Aorta (tissue), 5 donors: ENCODE measurements around the gene HOXC4. TPM values are rescaled to one million over a fixed set of nuclear protein-coding genes. Genes with fewer than 3 reads are reported as not detected.
A peak's percentile ranks its signal among the peaks of the same experiment; 100 is the strongest.
"Not testable (repeated sequence)": the region's sequence is repeated elsewhere in the genome, so short reads cannot be mapped to it uniquely, and the experiment has no call there.

Source experiments
- ATAC-seq: fragments of 200-7000 bp; cut with Tn5 transposase; one replicate; pipeline ENCODE4 v1.9.1; 2022; ENCODE audit warnings: moderate library complexity; ENCODE audit not compliant: low FRiP score
- DNase-seq, 2 donors: peaks; one replicate each; pipeline ENCODE4 v3.0.0-alpha.2; 2020
- H3K27ac ChIP-seq, 2 donors: one replicate each; pipeline ENCODE4 v1.5.1; 2013; ENCODE audit warnings: low read length in 2 of 2, mild to moderate bottlenecking in 2 of 2, moderate library complexity in 2 of 2, control low read depth in 1 of 2, inconsistent platforms in 1 of 2, low read depth in 1 of 2
- H3K27me3 ChIP-seq, 2 donors: one replicate each; pipeline ENCODE4 v1.6.1; 2013; ENCODE audit warnings: control low read depth in 1 of 2, low read length in 1 of 2, mild to moderate bottlenecking in 1 of 2, moderate library complexity in 1 of 2; ENCODE audit not compliant: insufficient read depth in 2 of 2, control insufficient read depth in 1 of 2
- H3K36me3 ChIP-seq, 2 donors: one replicate each; pipeline ENCODE4 v1.6.1; 2013; ENCODE audit warnings: control low read depth in 1 of 2, low read length in 1 of 2, mild to moderate bottlenecking in 1 of 2; ENCODE audit not compliant: insufficient read depth in 2 of 2, control insufficient read depth in 1 of 2
- H3K4me1 ChIP-seq, 2 donors: one replicate each; pipeline ENCODE4 v1.6.1; 2013; ENCODE audit warnings: low read length in 2 of 2, control low read depth in 1 of 2, mild to moderate bottlenecking in 1 of 2, moderate library complexity in 1 of 2; ENCODE audit not compliant: insufficient read depth in 2 of 2, control insufficient read depth in 1 of 2
- H3K4me3 ChIP-seq, 2 donors: one replicate each; pipeline ENCODE4 v1.5.1; 2013; ENCODE audit warnings: low read length in 2 of 2, control low read depth in 1 of 2, mild to moderate bottlenecking in 1 of 2
- H3K9me3 ChIP-seq: one replicate; pipeline ENCODE4 v1.6.1; 2013; ENCODE audit warnings: mild to moderate bottlenecking, low read length; ENCODE audit not compliant: control insufficient read depth
- WGBS, 2 donors: extraction: QIAGEN DNeasy Blood & Tissue Kit; methylation state at CpG; one replicate each; pipeline ENCODE4 v1.1.7; 2013; 5-methylcytosine and 5-hydroxymethylcytosine counted together
- intact Hi-C, 2 donors: fragments of 100-400 bp; cut with DNase I; formaldehyde crosslinking; loops; one replicate each; pipeline versions ENCODE4 v1.14.2 to v1.15.0; 2022
- polyA plus RNA-seq, 2 donors: library from polyadenylated mRNA; stranded (reverse); fragments of 200-250 nt; gene quantifications; one replicate each; pipeline ENCODE4 v1.2.3, GENCODE V29; 2013
- total RNA-seq, 2 donors: library from RNA; stranded (reverse); fragmentation: NEBNext Ultra II Directional; extraction: Animal tissue kit (Norgen Biotek cat#: 25700); gene quantifications; one replicate each; pipeline ENCODE4 v1.2.1, GENCODE V29; 2021
- donor health status: healthy with polysubstance abuse.
- donor health status: Bipolar disorder and iron deficiency.
- donor health status: DM: no; HTN: no; CAD: no.
- donor health status: DM: no; HTN: no; CAD: no.
- donor health status: DM: yes; HTN: yes; CAD: no.

The HOXC4 gene
- total and polyA plus RNA-seq, 4 donors: 1.4 to 18.4 (median 5.9) TPM

GRCh38 chr12:54081581-54082396, 28.2 kb downstream of the HOXC4 start:
- H3K4me3 ChIP-seq, intact Hi-C loops, H3K4me1 ChIP-seq, H3K36me3 ChIP-seq, H3K27ac ChIP-seq, ATAC-seq, H3K27me3 ChIP-seq, DNase-seq, H3K9me3 ChIP-seq: not testable (repeated sequence)
- 65 to 82% methylated on average over 35 of the region's 35 CpGs for WGBS, 2 donors

GRCh38 chr12:54082397-54082892, 28.8 kb downstream of the HOXC4 start:
- 8 to 11% methylated on average over 18 to 36 of the region's 36 CpGs for WGBS, 2 donors
- H3K9me3 ChIP-seq: no peaks in the 10 kb centered on the region
- intact Hi-C loops: no loop called here
- no peaks in the 10 kb centered on the region for H3K36me3 ChIP-seq
- H3K4me3 ChIP-seq: peak overlapping the region in 1 of 2 donors; percentile 8
- H3K4me1 ChIP-seq: peaks cover 0 to 2% of the 10 kb centered on the region in 2 donors
- ATAC-seq (no peak), DNase-seq (no peak)
- no peak overlapping the region for H3K27ac ChIP-seq
- H3K27me3 ChIP-seq: no peaks in the 10 kb centered on the region

GRCh38 chr12:54088011-54088410, 34.4 kb downstream of the HOXC4 start:
- H3K36me3 ChIP-seq, DNase-seq, H3K4me1 ChIP-seq, H3K4me3 ChIP-seq, H3K9me3 ChIP-seq, ATAC-seq, H3K27me3 ChIP-seq, intact Hi-C loops, H3K27ac ChIP-seq: not testable (repeated sequence)

GRCh38 chr12:54089465-54089864, 35.8 kb downstream of the HOXC4 start:
- H3K36me3 ChIP-seq, H3K9me3 ChIP-seq, H3K4me1 ChIP-seq, ATAC-seq, H3K4me3 ChIP-seq, H3K27ac ChIP-seq, intact Hi-C loops, H3K27me3 ChIP-seq, DNase-seq: not testable (repeated sequence)
- WGBS, 2 donors: 88 to 93% methylated on average over 6 of the region's 6 CpGs

DNA sequence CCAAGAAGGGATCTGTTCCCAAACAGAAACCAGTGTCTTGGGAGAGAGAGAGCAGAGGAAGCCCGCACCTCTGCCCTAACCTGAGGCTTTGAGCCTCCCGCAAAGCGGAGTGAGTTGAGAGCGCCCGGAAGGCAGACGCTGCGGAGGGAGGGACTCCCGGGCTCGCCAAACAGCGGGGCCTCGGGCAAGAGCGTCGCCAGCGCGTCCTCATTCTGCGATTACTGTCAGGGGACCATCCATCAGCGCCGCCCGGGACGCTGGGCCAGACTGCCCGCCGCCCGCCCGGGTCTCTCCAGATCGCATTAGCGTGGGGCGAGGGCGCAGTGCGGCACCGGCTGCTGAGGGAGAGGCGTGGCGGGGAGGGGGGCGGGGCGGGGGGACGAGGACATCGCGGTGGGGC, 36.7 kb downstream of the HOXC4 start:
- DNase-seq, H3K4me3 ChIP-seq, ATAC-seq, H3K9me3 ChIP-seq, intact Hi-C loops, H3K4me1 ChIP-seq, H3K27me3 ChIP-seq, H3K27ac ChIP-seq, H3K36me3 ChIP-seq: not testable (repeated sequence)
- 2 to 3% methylated on average over 23 to 37 of the region's 37 CpGs for WGBS, 2 donors

DNA sequence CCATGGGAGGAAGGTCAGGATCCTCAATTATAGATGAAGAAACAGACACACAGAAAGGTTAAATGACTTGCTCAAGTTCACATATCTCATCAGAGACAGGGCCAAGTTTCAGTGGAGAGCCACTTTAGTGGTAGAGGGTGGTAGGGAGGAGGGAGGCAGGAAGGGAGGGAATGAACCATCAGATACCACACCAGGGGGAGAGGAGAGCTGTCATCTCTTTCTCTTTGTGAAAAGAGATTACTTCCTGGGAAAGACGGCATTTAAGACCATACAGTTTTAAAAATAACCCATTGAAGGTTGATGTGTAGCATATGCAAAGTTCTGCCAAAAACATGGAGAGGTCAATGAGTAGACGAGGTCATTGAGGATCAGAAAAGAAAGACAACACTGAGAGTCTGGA, 39.3 kb downstream of the HOXC4 start:
- H3K4me3 ChIP-seq, H3K27ac ChIP-seq, H3K4me1 ChIP-seq, ATAC-seq, H3K27me3 ChIP-seq, DNase-seq, intact Hi-C loops, H3K36me3 ChIP-seq, H3K9me3 ChIP-seq: not testable (repeated sequence)
- 64 to 71% methylated on average over 2 of the region's 2 CpGs for WGBS, 2 donors

GRCh38 chr12:54095928-54096327, 42.3 kb downstream of the HOXC4 start:
- intact Hi-C loops, DNase-seq, H3K36me3 ChIP-seq, ATAC-seq, H3K9me3 ChIP-seq, H3K4me1 ChIP-seq, H3K4me3 ChIP-seq, H3K27me3 ChIP-seq, H3K27ac ChIP-seq: not testable (repeated sequence)
- WGBS, 2 donors: 72 to 83% methylated on average over 5 of the region's 5 CpGs

DNA sequence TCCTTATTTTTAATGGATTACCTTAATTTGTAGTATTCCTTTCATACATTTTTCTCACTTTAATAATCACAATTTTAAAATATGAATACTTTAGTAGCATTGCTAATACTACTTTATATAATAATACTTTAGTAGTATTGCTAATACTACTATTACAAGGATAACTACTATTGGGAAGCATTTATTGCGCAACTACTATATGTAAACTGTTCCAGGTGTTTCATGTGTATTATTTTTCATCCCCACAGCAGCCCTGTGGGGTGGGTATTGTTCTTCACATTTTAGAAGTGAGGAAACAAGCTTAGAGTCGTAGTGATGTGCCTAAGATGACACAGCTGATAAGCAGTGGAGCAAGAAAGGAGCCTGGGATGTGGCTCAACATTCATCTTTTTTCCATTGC, 45.0 kb downstream of the HOXC4 start:
- H3K27me3 ChIP-seq, DNase-seq, H3K27ac ChIP-seq, H3K4me1 ChIP-seq, H3K4me3 ChIP-seq, ATAC-seq, H3K9me3 ChIP-seq, intact Hi-C loops, H3K36me3 ChIP-seq: not testable (repeated sequence)
- WGBS, 2 donors: 90 to 99% methylated on average over 2 of the region's 2 CpGs

DNA sequence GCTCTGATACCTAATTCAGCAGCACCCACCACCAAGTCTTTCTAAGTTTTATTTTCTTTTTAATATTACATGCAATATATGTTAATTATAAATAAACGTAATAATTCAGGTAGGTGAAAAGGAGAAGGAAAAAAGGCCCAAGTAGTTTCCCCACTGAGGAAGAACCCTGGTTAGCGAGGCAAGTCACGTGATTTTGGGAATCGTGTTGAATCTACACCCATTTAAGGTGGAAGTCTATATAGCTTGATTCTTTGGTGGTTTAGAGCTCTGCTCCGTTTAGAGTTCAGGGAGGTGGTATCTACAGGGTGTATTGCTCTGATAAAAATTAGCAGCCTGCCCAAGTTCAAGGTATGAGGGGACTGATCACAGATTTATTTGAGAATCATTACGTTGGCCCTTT, 47.0 kb downstream of the HOXC4 start:
- H3K4me3 ChIP-seq, intact Hi-C loops, H3K9me3 ChIP-seq, H3K27ac ChIP-seq, ATAC-seq, H3K36me3 ChIP-seq, H3K4me1 ChIP-seq, DNase-seq, H3K27me3 ChIP-seq: not testable (repeated sequence)
- 90 to 96% methylated on average over 6 of the region's 6 CpGs for WGBS, 2 donors
